CD4-positive, alpha-beta T cell treated with Interleukin-10 for 1 hour (primary cell): ENCODE data around the gene SPG7.

ENCODE experiments used
- DNase-seq: peaks from one replicate; pipeline ENCODE4 v3.0.0-alpha.2; 2020

SPG7 gene

GRCh38 chr16:89522287-89522686 is 14.1 kb downstream of the SPG7 start:
- no peak for DNase-seq

- no peak for DNase-seq
These were observed 15.6 kb downstream of the SPG7 start for GRCh38 chr16:89523680-89524344.

GRCh38 chr16:89525146-89525913 is 17.1 kb downstream of the SPG7 start:
- DNase-seq: no peak

- DNase-seq: no peak
These were observed 20.9 kb downstream of the SPG7 start for GRCh38 chr16:89529097-89529496.

GRCh38 chr16:89530401-89531381 is 22.5 kb downstream of the SPG7 start:
- no peak for DNase-seq

GRCh38 chr16:89531821-89532526 is 23.8 kb downstream of the SPG7 start:
- DNase-seq: no peak

- DNase-seq: peak; percentile 49
These were observed 26.1 kb downstream of the SPG7 start for GRCh38 chr16:89534252-89534756.

- no peak for DNase-seq
These were observed 28.2 kb downstream of the SPG7 start for GRCh38 chr16:89536371-89536770.

- DNase-seq: no peak
These were observed 28.8 kb downstream of the SPG7 start for GRCh38 chr16:89536886-89537548.

- no peak for DNase-seq
These were observed 29.3 kb downstream of the SPG7 start for GRCh38 chr16:89537549-89537925.

- no peak for DNase-seq
These were observed 30.1 kb downstream of the SPG7 start for GRCh38 chr16:89538286-89538685.

- DNase-seq: no peak
These were observed 32.4 kb downstream of the SPG7 start for GRCh38 chr16:89540557-89540956.

GRCh38 chr16:89541792-89542191 is 33.6 kb downstream of the SPG7 start:
- DNase-seq: no peak

GRCh38 chr16:89544113-89544512 is 35.9 kb downstream of the SPG7 start:
- DNase-seq: no peak

GRCh38 chr16:89544713-89545043 is 36.5 kb downstream of the SPG7 start:
- no peak for DNase-seq

- DNase-seq: no peak
These were observed 37.0 kb downstream of the SPG7 start for GRCh38 chr16:89545044-89545830.

GRCh38 chr16:89545831-89546574 is 37.8 kb downstream of the SPG7 start:
- DNase-seq: no peak

- no peak for DNase-seq
These were observed 38.6 kb downstream of the SPG7 start for GRCh38 chr16:89546781-89547180.

GRCh38 chr16:89547291-89547690 is 39.1 kb downstream of the SPG7 start:
- no peak for DNase-seq

GRCh38 chr16:89547860-89548259 is 39.7 kb downstream of the SPG7 start:
- no peak for DNase-seq
